Upper lobe of left lung (tissue), 6 donors: ENCODE results near the gene ACACB. TPM values are rescaled to one million over a fixed set of nuclear protein-coding genes. Genes with fewer than 3 reads are reported as not detected.
A peak's percentile ranks its signal among the peaks of the same experiment; 100 is the strongest.

Source experiments
- ATAC-seq, 2 donors: fragments of 200-7000 bp; cut with Tn5 transposase; one replicate each; pipeline ENCODE4 v1.9.1; 2022; ENCODE audit warnings: mild to moderate bottlenecking in 2 of 2, moderate library complexity in 2 of 2; ENCODE audit not compliant: low FRiP score in 2 of 2
- DNase-seq, 2 donors: peaks; one replicate each; pipeline ENCODE4 v3.0.0-alpha.2; 2019 to 2020
- H3K27ac ChIP-seq, 4 donors: fragments of 200-600 bp; sonication (generic); one replicate each; pipeline ENCODE4 v1.5.1; 2016 to 2019
- H3K27me3 ChIP-seq, 4 donors: fragments of 200-600 bp; sonication (generic); one replicate each; pipeline ENCODE4 v1.5.1; 2017 to 2019
- H3K36me3 ChIP-seq, 4 donors: fragments of 200-600 bp; sonication (generic); one replicate each; pipeline ENCODE4 v1.5.1; 2016 to 2019
- H3K4me1 ChIP-seq, 4 donors: fragments of 200-600 bp; sonication (generic); one replicate each; pipeline ENCODE4 v1.5.1; 2018 to 2019
- H3K4me3 ChIP-seq, 4 donors: fragments of 200-600 bp; sonication (generic); one replicate each; pipeline ENCODE4 v1.5.1; 2017 to 2019; ENCODE audit warnings: mild to moderate bottlenecking in 2 of 4, moderate library complexity in 1 of 4
- H3K9me3 ChIP-seq, 4 donors: fragments of 200-600 bp; sonication (generic); one replicate each; pipeline ENCODE4 v1.5.1; 2018 to 2019
- EP300 ChIP-seq, 4 donors: sonication (generic); formaldehyde crosslinking; IDR thresholded peaks; one replicate each; pipeline ENCODE4 v1.5.1; 2017; ENCODE audit warnings: antibody characterized with exemption in 4 of 4, control low read depth in 2 of 4
- POLR2A ChIP-seq, 4 donors: fragments of 450-650 bp; IDR thresholded peaks; one replicate each; pipeline ENCODE4 v1.5.1; 2016 to 2017; ENCODE audit warnings: antibody characterized with exemption in 4 of 4, mild to moderate bottlenecking in 2 of 4
- POLR2AphosphoS5 ChIP-seq, 2 donors: sonication (generic); formaldehyde crosslinking; IDR thresholded peaks; one replicate each; pipeline ENCODE4 v1.5.1; 2017; ENCODE audit warnings: antibody characterized with exemption in 2 of 2
- WGBS, 2 donors: methylation state at CpG; one replicate each; pipeline ENCODE4 v1.1.5; 2017 to 2018; 5-methylcytosine and 5-hydroxymethylcytosine counted together
- total RNA-seq, 6 donors: library from RNA; depleted of rRNA in 4 of 6; stranded (reverse); fragments of >200 nt in 4 of 6; gene quantifications; one replicate each; pipeline versions ENCODE4 v1.1.0 to v1.2.1, GENCODE V29; 2016 to 2021
- TF ChIP-seq, protein P1 (sequence below), 6 experiments: fragments of 450-650 bp in 4 of 6; fragments of 200-600 bp in 2 of 6; sonication (generic) in 2 of 6; IDR thresholded peaks; one replicate each; pipeline ENCODE4 v1.5.1; 2016 to 2019; ENCODE audit warnings: antibody characterized with exemption in 6 of 6
- donor health status: DM: no; HTN: no; CAD: no; lungs with moderate emphysema.
- donor health status: DM: no; HTN: yes; CAD: no; lungs with severe emphysema.

Gene ACACB
- total RNA-seq, 6 donors from 2014 or later = 26.3 to 202 (median 36.3) TPM

DNA sequence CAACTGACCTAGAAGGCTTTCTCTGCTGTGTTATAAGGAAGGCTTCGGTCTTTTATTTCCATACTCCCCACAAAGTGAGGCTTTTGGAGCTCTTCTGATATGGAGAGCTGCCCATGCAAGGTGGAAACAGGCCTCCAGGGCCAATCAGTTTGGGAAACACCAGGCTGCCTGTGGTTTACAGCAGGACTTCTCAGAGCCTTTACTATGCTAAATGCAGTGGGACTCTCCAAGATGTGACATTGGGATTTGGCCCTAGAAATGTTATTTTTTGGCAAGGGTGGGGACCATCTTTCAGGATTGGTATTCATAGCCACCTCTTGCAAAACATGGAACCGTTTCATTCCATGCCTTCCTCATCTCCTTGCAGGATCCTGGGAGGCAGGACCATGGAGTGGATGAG, 3.7 kb downstream of the ACACB start:
- WGBS, 2 donors = 71 to 82% methylated on average over 2 of the region's 2 CpGs
- DNase-seq = no peak
- H3K4me3 ChIP-seq = no peak overlapping the region
- H3K4me1 ChIP-seq = peaks cover 14 to 27% (median 21%) of the 10 kb centered on the region in 4 donors
- H3K9me3 ChIP-seq = no peaks in the 10 kb centered on the region
- H3K36me3 ChIP-seq = no peaks in the 10 kb centered on the region
- no peak for TF ChIP-seq POLR2AphosphoS5 (IDR thresholded peaks at IDR 0.05)
- no peak for TF ChIP-seq POLR2A (IDR thresholded peaks at IDR 0.05)
- no peak for TF ChIP-seq EP300 (IDR thresholded peaks at IDR 0.05)
- TF ChIP-seq, protein P1, sequence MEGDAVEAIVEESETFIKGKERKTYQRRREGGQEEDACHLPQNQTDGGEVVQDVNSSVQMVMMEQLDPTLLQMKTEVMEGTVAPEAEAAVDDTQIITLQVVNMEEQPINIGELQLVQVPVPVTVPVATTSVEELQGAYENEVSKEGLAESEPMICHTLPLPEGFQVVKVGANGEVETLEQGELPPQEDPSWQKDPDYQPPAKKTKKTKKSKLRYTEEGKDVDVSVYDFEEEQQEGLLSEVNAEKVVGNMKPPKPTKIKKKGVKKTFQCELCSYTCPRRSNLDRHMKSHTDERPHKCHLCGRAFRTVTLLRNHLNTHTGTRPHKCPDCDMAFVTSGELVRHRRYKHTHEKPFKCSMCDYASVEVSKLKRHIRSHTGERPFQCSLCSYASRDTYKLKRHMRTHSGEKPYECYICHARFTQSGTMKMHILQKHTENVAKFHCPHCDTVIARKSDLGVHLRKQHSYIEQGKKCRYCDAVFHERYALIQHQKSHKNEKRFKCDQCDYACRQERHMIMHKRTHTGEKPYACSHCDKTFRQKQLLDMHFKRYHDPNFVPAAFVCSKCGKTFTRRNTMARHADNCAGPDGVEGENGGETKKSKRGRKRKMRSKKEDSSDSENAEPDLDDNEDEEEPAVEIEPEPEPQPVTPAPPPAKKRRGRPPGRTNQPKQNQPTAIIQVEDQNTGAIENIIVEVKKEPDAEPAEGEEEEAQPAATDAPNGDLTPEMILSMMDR (IDR thresholded peaks at IDR 0.05) = no peak
- H3K27me3 ChIP-seq = no peaks in the 10 kb centered on the region
- peak overlapping the region in 1 of 4 donors; percentile 65 for H3K27ac ChIP-seq
- ATAC-seq = no peak

DNA sequence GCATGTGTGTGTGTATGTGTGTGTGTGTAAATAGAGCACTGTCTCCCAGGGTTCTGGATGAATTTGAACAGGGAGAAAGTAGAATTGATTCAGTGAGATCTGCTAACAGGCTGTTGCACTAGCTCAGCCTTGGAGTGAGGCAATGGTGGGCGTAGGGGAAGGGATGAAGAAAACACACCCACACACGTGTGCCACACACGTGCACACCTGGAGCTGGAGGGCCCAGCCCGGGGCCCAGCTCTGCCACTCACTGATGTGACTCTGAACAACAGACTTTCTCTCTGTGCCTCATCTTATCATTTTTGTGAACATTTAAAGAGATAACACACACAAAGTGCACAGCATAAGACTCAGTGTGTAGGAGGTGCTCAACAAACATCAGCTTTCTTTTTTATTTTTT, 4.2 kb downstream of the ACACB start:
- DNase-seq = peak in 1 of 2 donors; percentile 53
- no peaks in the 10 kb centered on the region for H3K27me3 ChIP-seq
- WGBS, 2 donors = 69 to 88% methylated on average over 4 of the region's 4 CpGs
- no peaks in the 10 kb centered on the region for H3K36me3 ChIP-seq
- no peaks in the 10 kb centered on the region for H3K9me3 ChIP-seq
- no peak for ATAC-seq
- H3K4me1 ChIP-seq = peaks cover 10 to 23% (median 18%) of the 10 kb centered on the region in 4 donors
- no peak overlapping the region for H3K27ac ChIP-seq
- no peak overlapping the region for H3K4me3 ChIP-seq
- TF ChIP-seq POLR2A (IDR thresholded peaks at IDR 0.05) (no peak), EP300 (IDR thresholded peaks at IDR 0.05) (no peak), POLR2AphosphoS5 (IDR thresholded peaks at IDR 0.05) (no peak)
- TF ChIP-seq, protein P1 (IDR thresholded peaks at IDR 0.05) = no peak

DNA sequence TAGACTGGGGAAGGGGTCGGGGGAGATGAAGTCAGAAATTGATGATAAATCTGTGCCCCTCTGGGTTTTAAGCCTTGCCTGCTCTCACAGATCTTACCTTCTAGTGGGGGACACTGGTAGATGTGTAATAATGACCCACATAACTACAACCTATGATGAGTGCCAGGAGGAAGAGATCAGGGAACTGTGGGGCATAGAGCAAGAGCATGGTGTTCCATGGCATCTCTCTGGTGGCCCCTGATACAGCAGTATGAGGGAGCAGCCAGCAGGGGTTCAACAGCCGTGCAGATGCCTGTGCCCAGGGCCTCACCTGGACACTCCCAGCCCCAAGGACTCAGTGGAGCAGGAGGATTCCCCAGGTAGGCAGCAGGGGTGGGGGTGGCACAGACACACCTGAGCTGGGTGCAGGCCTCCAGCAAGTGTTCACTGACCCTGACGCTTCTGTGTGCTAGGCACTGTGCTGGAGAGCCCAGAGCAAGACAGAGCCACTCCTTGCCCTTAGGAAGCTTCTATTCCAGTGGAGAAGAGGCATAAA, 5.0 kb downstream of the ACACB start:
- TF ChIP-seq POLR2AphosphoS5 (IDR thresholded peaks at IDR 0.05) (no peak), POLR2A (IDR thresholded peaks at IDR 0.05) (no peak), EP300 (IDR thresholded peaks at IDR 0.05) (no peak)
- no peaks in the 10 kb centered on the region for H3K36me3 ChIP-seq
- no peak overlapping the region for H3K4me3 ChIP-seq
- no peaks in the 10 kb centered on the region for H3K27me3 ChIP-seq
- ATAC-seq (peak in 1 of 2 donors; percentile 30), DNase-seq (no peak)
- H3K4me1 ChIP-seq = peaks cover 3 to 16% (median 11%) of the 10 kb centered on the region in 4 donors
- no peaks in the 10 kb centered on the region for H3K9me3 ChIP-seq
- H3K27ac ChIP-seq = no peak overlapping the region
- 97 to 100% methylated on average over 1 to 3 of the region's 3 CpGs for WGBS, 2 donors

DNA sequence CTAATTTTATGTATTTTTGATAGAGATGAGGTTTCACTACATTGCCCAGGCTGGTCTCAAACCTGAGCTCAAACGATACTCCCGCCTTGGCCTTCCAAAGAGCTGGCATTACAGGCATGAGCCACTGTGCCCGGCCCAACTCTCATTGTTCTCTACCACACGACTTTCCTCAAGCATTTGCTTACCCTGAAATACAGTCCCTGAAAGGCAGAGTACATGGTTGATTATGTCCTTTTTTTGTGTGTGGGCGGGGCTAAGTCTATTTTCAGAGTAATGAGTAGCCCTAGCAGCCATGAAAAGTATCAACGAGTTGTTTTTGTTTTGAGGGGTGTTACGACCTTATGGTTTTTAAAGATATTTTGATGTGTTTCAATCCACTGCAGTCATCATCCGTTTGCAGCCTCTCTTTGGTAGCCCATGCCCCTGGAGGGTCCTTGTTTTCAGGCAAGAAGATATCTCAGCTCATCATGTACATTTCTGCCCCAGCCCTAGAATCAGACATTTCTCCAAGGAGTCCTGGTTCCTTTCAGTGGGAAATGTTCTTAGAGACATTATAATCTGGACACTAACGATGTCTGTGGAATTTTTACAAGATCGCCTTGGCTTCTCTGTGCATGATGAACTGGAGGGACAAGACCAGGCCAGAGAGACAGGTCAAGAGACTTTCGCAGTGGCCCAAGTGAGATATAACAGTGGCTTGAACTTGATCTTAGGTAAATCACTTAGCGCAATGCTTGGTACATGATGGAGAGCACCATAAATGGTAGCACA, 8.7 kb downstream of the ACACB start:
- Histone ChIP-seq H3K27ac (no peak overlapping the region), H3K27me3 (no peaks in the 10 kb centered on the region), H3K36me3 (no peaks in the 10 kb centered on the region), H3K4me3 (no peak overlapping the region), H3K4me1 (no peaks in the 10 kb centered on the region), H3K9me3 (no peaks in the 10 kb centered on the region)
- TF ChIP-seq, protein P1 (IDR thresholded peaks at IDR 0.05) = no peak
- TF ChIP-seq POLR2A (IDR thresholded peaks at IDR 0.05) (no peak), EP300 (IDR thresholded peaks at IDR 0.05) (no peak), POLR2AphosphoS5 (IDR thresholded peaks at IDR 0.05) (no peak)
- WGBS, 2 donors = 86 to 87% methylated on average over 12 of the region's 12 CpGs
- DNase-seq = no peak
- no peak for ATAC-seq

DNA sequence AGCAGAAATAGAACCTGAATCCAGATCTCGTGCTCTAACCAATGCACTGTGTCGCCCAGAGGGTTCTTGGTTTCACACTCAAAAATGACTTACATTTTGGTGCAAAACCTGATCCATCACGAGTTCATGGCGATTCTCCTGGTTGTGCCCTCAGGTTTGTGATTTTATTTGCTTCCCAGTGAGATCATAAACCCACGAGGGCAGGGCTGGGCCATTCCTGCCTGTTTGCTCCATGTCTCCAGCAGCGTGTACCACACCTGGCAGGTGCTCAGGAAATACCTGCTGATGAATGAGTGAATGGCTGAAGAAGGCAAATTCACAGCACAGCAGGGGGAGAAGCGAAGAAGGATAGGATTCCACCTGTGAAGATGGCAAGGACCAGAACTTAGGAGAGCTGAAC, 9.4 kb downstream of the ACACB start:
- 78 to 89% methylated on average over 7 of the region's 7 CpGs for WGBS, 2 donors
- Histone ChIP-seq H3K27ac (no peak overlapping the region), H3K27me3 (no peaks in the 10 kb centered on the region), H3K4me1 (no peaks in the 10 kb centered on the region), H3K9me3 (no peaks in the 10 kb centered on the region), H3K4me3 (no peak overlapping the region), H3K36me3 (no peaks in the 10 kb centered on the region)
- ATAC-seq (no peak), DNase-seq (no peak)
- no peak for TF ChIP-seq POLR2A (IDR thresholded peaks at IDR 0.05)
- no peak for TF ChIP-seq POLR2AphosphoS5 (IDR thresholded peaks at IDR 0.05)
- TF ChIP-seq, protein P1 (IDR thresholded peaks at IDR 0.05) = no peak
- TF ChIP-seq EP300 (IDR thresholded peaks at IDR 0.05) = no peak
